NCI-H82 (cell line): Measurements from ENCODE around the gene LHFPL3.
"Not testable (repeated sequence)": the region's sequence is repeated elsewhere in the genome, so short reads cannot be mapped to it uniquely, and the experiment has no call there.

Source experiments
- DNase-seq: peaks from one replicate; lab custom pipeline; 2025; lab: John Stamatoyannopoulos, UW

LHFPL3 gene

GRCh38 chr7:104933521-104933988 lies 605.2 kb downstream of the LHFPL3 start:
- DNase-seq, result no peak

- no peak for DNase-seq
Measured at GRCh38 chr7:104934665-104935064, 606.3 kb downstream of the LHFPL3 start.

DNA sequence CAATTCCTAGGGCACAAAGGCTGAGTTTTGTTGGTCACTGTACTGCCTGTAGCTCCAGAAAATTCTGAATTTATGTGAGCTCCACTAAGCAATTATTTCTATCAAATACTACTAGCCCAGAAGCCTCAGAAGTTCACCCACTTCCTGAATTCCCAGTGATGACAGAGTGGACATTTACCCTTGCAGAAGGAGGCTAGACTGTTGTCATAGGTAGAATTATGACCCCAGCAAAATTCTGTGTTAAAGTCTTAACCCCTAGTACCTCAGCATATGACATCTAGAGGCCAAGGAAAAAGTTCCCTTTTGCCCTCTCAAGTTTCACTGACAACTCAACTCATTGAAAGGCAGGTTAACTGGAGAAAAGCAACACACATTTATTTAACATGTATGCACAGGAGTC lies 606.9 kb downstream of the LHFPL3 start:
- DNase-seq, result no peak

- no peak for DNase-seq
Measured at GRCh38 chr7:104936546-104936945, 608.1 kb downstream of the LHFPL3 start.

GRCh38 chr7:104937489-104937888 lies 609.1 kb downstream of the LHFPL3 start:
- not testable (repeated sequence) for DNase-seq

GRCh38 chr7:104938741-104939390 lies 610.5 kb downstream of the LHFPL3 start:
- no peak for DNase-seq

- no peak for DNase-seq
Measured at GRCh38 chr7:104940023-104940710, 611.8 kb downstream of the LHFPL3 start.

- no peak for DNase-seq
Measured at GRCh38 chr7:104943502-104944343, 615.3 kb downstream of the LHFPL3 start.

DNA sequence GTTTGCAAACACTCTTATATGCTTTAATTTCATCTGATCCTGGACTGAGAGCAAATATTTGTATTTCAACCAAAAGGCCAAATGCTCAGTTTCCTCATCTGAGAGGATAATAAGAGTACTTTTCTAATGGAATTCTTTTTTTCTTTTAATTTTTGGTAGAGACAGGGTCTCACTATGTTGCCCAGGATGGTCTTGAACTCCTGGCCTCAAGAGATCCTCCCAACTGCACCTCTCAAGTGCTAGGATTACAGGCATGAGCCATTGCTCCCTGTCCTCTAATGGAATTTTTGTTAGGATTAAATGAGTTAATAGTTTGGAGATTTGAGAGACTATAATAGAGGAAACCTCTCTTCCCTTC lies 617.2 kb downstream of the LHFPL3 start:
- DNase-seq, result no peak

DNA sequence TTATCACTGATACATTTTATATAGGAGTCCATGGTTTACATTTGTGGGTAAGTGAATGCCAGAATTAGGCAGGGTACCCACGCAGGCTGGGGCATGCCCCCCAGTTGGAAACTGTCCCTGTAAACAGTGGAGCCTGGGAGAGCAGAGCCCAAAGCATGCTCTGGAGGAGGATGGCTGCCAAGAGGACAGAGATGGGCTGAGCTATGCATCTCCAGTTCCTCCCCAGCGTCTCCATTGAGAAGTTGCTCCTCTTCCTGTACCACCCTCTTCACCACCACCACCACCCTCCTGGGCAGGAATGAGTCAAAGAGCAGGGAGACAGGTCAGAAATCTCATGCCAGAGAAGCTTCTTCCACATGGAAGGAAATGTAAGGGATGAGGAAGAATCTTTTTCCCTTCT lies 617.9 kb downstream of the LHFPL3 start:
- DNase-seq, result no peak

DNA sequence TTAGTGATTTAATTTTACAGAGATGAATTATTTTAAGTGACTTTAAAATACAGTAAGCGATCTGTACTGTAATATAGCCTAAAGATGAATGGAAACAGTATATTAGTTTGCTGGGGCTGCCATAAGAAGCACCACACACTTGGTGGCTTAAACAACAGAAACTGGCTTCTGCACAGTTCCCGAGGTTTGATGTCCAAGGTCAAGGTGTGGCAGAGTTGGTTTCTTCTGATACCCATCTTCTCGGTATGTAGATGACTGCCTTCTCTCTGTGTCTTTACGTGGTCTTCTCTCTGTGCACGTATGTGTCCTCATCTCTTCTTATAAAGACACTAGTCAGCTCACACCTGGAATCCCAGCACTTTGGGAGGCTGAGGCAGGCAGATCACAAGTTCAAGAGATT lies 621.6 kb downstream of the LHFPL3 start:
- no peak for DNase-seq

- DNase-seq, result no peak
Measured at GRCh38 chr7:104950754-104951153, 622.4 kb downstream of the LHFPL3 start.

- DNase-seq, result no peak
Measured at GRCh38 chr7:104951546-104951945, 623.1 kb downstream of the LHFPL3 start.

- no peak for DNase-seq
Measured at GRCh38 chr7:104955276-104955675, 626.9 kb downstream of the LHFPL3 start.
